ENCODE measurements around the gene DGUOK.

GRCh38 chr2:73886357-73886756 is 40.3 kb upstream of the DGUOK start:
- TF ChIP-seq ARNT (IDR thresholded peaks at IDR 0.05) (no peak), SP1 (IDR thresholded peaks at IDR 0.05) (no peak), FOXM1 (IDR thresholded peaks at IDR 0.05; ENCODE audit: borderline replicate concordance) (no peak), BHLHE40 (IDR thresholded peaks at IDR 0.05; ENCODE audit: borderline replicate concordance) (no peak), ELF4 (IDR thresholded peaks at IDR 0.05) (no peak)
